ENCODE results near the gene SLC9A8. TPM values are rescaled to one million over a fixed set of nuclear protein-coding genes. Genes with fewer than 3 reads are reported as not detected.

Gene SLC9A8, protein sequence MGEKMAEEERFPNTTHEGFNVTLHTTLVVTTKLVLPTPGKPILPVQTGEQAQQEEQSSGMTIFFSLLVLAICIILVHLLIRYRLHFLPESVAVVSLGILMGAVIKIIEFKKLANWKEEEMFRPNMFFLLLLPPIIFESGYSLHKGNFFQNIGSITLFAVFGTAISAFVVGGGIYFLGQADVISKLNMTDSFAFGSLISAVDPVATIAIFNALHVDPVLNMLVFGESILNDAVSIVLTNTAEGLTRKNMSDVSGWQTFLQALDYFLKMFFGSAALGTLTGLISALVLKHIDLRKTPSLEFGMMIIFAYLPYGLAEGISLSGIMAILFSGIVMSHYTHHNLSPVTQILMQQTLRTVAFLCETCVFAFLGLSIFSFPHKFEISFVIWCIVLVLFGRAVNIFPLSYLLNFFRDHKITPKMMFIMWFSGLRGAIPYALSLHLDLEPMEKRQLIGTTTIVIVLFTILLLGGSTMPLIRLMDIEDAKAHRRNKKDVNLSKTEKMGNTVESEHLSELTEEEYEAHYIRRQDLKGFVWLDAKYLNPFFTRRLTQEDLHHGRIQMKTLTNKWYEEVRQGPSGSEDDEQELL
- 10 to 100 TPM in 1 of 2 experiments, 1 to 10 TPM in 1; 9.4 to 11.3 TPM for total RNA-seq

DNA sequence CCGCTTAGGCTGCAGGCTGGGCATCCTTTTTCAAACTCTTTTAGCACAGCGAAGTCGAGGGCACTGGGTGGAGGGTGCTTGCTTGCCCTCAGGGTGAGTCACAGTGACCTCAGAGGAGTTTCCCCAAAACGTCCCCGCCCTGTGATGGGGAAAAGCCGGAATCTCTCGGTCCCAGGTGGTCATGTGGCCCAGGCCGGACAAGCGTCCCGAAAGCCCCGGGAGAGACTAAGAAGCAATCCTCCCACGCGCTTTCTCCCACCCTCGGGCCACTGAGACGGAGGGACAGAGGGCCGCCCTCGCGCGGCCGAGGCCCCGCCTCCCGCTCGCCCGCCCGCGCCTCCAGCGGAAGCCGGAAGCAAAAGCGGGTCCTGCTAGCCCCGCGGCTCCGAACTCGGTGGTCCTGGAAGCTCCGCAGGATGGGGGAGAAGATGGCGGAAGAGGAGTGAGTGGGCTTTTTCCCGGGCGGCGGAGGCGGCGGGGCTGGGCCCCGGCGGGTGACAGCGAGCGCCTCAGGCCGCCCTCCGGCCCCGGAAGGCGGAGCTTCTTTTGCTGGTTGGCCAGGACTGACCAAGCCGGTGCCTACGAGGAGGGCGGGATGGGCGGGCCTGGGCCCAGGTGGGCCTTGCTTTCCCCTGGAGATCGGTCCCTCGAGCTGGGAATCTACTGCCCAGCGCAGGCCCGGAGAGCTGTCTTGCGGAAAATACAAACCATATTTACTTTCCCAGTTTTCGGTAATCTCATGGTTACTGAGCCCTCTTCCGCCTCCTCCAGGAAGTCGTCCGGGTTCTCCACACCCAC lies at the start of gene SLC9A8:
Gene SLC9A8 (plus strand): TSS at position 322 of the 798 bp plus-strand sequence. CDS start 95 bp downstream, at position 417.
- peaks cover 24% of the 10 kb centered on the region for H3K36me3 Mint-ChIP-seq (ENCODE audit: low read depth)
- peaks cover 39% of the 10 kb centered on the region for H3K4me1 Mint-ChIP-seq (ENCODE audit: low read depth)
- peak; percentile 92 for ATAC-seq
- peak; percentile 94 for DNase-seq
- no peaks in the 10 kb centered on the region for H3K9me3 Mint-ChIP-seq
- TF ChIP-seq CTCF (IDR thresholded peaks at IDR 0.05) = peak; percentile 25
- H3K27ac Mint-ChIP-seq = peak within 1 kb of the TSS; percentile 96
- peak within 1 kb of the TSS; percentile 97 for H3K4me3 Mint-ChIP-seq
- ChIA-PET POLR2A (interaction anchor here (0.6 to 3.1 kb wide), 6 partner anchors 10 to 218 kb away, joined by 5 to 14 read pairs (median 8); no protein-coding TSS in a partner anchor), CTCF (interaction anchor here (0.9 to 2.1 kb wide), 5 partner anchors 9 to 271 kb away, joined by 3 to 10 read pairs (median 4); no protein-coding TSS in a partner anchor)
- no peaks in the 10 kb centered on the region for H3K27me3 Mint-ChIP-seq
- intact Hi-C loops (cut with micrococcal nuclease) = loop anchor here (10.0 kb wide), 1 partner anchor 98 kb away; the partner anchor contains the start of gene B4GALT5

DNA sequence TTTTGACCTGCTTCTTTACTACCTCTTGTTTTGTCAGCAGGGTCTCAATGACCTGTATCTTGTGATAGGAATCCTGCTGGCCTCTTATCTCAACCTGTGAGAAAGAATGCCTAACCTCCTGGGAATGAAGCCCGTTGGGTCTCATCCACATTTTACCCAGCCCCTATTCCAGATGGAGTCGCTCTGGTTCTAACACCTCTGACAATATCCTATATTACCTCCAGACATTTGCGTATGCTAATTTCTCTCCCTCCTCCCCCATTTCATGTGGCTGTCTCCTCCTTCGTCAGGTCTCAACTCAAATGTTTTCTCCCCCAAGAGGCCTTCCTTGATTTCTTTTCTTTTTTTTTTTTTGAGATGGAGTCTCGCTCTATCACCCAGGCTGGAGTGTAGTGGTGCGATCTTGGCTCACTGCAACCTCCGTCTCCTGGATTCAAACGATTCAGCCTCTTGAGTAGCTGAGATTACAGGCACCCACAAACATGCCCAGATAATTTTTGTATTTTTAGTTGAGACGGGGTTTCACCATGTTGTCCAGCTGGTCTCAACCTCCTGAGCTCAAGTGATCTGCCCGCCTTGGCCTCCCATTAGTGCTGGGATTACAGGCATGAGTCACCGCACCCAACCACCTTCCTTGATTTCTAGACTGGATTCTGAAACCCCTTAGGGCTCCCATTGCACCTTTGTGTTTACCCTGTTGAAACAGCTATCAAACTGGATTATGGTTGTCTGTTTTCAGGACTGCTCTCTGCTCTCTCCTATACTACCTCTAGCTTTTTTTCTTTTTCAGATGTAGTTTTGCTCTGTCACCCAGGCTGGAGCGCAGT lies 49.5 kb upstream of the SLC9A8 start:
- DNase-seq (no peak), ATAC-seq (no peak)
- Mint-ChIP-seq H3K4me3 (no peak overlapping the region), H3K27ac (no peak overlapping the region), H3K36me3 (ENCODE audit: low read depth) (no peaks in the 10 kb centered on the region), H3K4me1 (ENCODE audit: low read depth) (peaks cover 6% of the 10 kb centered on the region), H3K27me3 (peaks cover 45% of the 10 kb centered on the region), H3K9me3 (no peaks in the 10 kb centered on the region)
- no peak for TF ChIP-seq CTCF (IDR thresholded peaks at IDR 0.05)
- POLR2A ChIA-PET = no interaction called here
- intact Hi-C loops (cut with micrococcal nuclease) = no loop called here
- CTCF ChIA-PET = interaction anchor here (1.2 kb wide), 1 partner anchor 14 kb away, joined by 3 read pairs; no protein-coding TSS in a partner anchor

- peaks cover 51% of the 10 kb centered on the region for H3K27me3 Mint-ChIP-seq
- H3K9me3 Mint-ChIP-seq = no peaks in the 10 kb centered on the region
- DNase-seq (no peak), ATAC-seq (no peak)
- TF ChIP-seq CTCF (IDR thresholded peaks at IDR 0.05) = no peak
- intact Hi-C loops (cut with micrococcal nuclease) = no loop called here
- H3K36me3 Mint-ChIP-seq (ENCODE audit: low read depth) = no peaks in the 10 kb centered on the region
- ChIA-PET CTCF (no interaction called here), POLR2A (no interaction called here)
- H3K4me1 Mint-ChIP-seq (ENCODE audit: low read depth) = peaks cover 14% of the 10 kb centered on the region
- H3K27ac Mint-ChIP-seq = no peak overlapping the region
- no peak overlapping the region for H3K4me3 Mint-ChIP-seq
Measured at GRCh38 chr20:49765413-49765736, 47.3 kb upstream of the SLC9A8 start.

- CTCF ChIA-PET = no interaction called here
- Mint-ChIP-seq H3K4me1 (ENCODE audit: low read depth) (peaks cover 14% of the 10 kb centered on the region), H3K27ac (no peak overlapping the region), H3K27me3 (peaks cover 55% of the 10 kb centered on the region), H3K9me3 (no peaks in the 10 kb centered on the region), H3K4me3 (no peak overlapping the region), H3K36me3 (ENCODE audit: low read depth) (no peaks in the 10 kb centered on the region)
- intact Hi-C loops (cut with micrococcal nuclease) = no loop called here
- TF ChIP-seq CTCF (IDR thresholded peaks at IDR 0.05) = no peak
- ATAC-seq (no peak), DNase-seq (no peak)
- POLR2A ChIA-PET = no interaction called here
Measured at GRCh38 chr20:49765846-49766541, 46.6 kb upstream of the SLC9A8 start.

Measured in activated CD8-positive, alpha-beta T cell treated with anti-CD3 and anti-CD28 coated beads for 36 hours (primary cell).